ENCODE results near the gene GYS1. TPM values are rescaled to one million over a fixed set of nuclear protein-coding genes. Genes with fewer than 3 reads are reported as not detected.
"Not testable (repeated sequence)": the region's sequence is repeated elsewhere in the genome, so short reads cannot be mapped to it uniquely, and the experiment has no call there.

GYS1 gene
- total RNA-seq, 1 experiment from 2014 or later, result 31.7 TPM

DNA sequence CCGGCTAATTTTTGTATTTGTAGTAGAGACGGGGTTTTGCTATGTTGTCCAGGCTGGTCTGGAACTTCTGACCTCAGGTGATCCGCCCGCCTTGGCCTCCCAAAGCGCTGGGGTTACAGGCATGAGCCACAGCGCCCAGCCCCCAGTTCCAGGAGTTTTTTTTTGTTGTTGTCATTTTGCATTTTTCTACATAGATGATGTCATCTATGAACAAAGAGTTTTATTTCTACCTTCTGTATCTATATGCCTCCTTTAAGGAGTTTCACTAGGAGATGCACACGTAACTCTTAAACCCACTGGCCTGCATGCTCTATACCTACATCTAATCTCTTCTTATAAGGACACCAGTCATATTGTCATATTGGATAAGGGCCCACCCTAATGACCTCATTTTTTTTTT lies 54.9 kb downstream of the GYS1 start:
- no peak for DNase-seq (ENCODE audit: low spot score)

DNA sequence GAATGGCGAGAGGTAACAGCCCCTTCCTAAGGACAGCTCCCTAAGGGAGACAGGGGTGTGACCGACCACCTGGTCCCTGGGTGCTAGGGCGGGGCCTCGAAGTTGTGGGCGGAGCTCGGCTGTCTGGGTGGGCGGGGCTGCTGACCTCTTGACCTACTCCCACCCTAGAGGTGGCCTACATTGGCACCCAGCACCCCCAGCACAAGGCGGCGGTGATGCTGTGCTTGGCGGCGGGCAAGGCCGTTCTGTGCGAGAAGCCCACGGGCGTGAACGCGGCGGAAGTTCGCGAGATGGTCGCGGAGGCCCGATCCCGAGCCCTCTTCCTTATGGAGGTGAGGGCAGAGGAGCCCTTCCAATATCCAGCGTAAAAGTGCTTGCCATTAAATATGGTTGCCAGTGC lies 57.2 kb downstream of the GYS1 start:
- DNase-seq (ENCODE audit: low spot score), result no peak

DNA sequence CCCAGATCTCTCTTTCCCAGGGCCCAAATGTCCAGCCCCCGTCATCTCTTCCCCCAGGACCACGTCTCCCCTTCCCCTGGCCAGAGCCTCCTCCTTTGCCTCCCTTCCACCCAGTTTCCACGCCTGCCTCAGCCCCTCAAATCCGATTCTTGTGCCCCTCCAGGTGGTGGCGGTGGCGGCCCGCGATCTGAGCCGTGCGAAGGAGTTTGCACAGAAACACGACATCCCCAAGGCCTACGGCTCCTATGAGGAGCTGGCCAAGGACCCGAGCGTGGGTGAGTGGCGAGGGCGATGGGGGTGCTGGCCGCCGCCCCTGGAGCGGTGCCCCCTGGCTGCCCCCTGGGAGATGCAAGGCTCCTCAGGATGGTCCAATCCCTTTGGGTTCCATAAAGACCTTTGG lies 58.3 kb downstream of the GYS1 start:
- DNase-seq (ENCODE audit: low spot score), result no peak

DNA sequence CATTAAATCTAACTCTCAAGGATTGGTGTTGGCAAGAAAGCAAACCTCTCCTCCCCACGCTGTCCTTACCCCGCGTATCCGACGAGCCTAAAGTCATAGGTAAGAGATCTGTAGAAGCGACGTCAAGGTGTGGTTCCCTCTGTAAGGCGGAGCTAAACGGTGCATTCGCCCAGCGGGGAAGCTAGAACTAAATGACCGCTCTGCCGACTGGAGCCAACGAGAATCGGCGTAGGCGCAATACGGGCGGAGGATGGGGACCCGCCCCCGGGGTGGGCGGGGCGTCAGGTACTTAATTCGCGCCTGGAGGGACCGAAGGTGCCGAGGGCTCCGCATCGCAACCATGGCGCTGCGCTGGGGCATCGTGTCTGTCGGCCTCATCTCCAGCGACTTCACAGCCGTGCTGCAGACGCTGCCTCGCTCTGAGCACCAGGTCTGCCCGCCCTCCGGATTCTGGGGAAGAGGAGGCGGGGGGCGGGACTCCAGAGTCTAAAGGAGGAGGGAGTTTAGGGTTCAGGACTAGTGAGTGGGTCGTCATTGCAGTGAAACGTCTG lies 59.7 kb downstream of the GYS1 start, which contains the start of gene DHDH:
Gene DHDH (plus strand): TSS at position 318 of the 551 bp plus-strand sequence. CDS start 23 bp downstream, at position 341.
- DNase-seq (ENCODE audit: low spot score), result peak; percentile 62

DNA sequence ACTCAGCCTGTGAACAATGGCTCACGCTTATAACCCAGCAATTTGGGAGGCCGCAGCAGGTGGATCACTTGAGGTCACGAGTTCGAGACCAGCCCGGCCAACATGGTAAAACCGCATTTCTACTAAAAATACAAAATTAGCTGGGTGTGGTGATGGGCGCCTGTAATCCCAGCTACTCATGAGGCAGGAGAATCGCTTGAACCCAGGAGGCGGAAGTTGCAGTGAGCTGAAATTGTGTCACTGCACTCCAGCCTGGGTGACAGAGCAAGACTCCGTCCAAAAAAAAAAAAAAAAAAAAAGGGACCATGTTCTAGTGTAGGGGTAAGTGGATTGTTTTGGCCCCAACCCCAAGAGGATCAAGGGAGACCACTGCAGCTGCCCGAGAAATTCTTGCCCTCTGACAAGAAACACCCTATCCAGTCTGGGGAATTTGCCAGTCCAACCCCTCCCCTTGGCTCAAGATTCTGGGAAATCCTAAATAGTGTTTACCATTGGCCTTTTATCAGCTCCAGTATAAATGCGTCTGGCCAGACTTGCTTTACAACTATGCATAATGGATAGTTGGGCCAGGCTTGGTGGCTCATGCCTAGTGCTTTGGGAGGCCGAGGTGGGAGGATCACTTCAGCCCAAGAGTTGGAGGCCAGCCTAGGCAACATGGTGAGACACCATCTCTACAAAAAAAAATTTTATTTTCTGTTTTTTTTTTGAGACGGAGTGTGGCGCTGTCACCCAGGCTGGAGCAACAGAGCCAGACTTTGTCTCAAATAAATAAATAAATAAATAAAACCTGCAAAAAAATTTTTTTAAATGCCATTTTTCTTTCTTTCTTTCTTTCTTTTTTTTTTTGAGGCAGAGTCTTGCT lies 64.7 kb downstream of the GYS1 start:
- DNase-seq (ENCODE audit: low spot score), result no peak

DNA sequence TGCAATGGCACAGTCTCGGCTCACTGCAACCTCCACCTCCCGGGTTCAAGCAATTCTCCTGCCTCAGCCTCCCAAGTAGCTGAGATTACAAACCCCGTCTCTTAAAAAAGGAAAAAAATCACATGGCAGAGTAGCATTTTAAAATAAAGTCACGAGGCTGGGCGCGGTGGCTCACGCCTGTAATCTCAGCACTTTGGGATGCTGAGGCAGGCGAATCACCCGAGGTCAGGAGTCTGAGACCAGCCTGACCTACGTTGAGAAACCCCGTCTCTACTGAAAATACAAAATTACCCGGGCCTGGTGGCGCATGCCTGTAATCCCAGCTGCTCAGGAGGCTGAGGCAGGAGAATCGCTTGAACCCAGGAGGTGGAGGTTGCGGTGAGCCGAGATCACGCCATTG lies 65.4 kb downstream of the GYS1 start:
- not testable (repeated sequence) for DNase-seq (ENCODE audit: low spot score)

DNA sequence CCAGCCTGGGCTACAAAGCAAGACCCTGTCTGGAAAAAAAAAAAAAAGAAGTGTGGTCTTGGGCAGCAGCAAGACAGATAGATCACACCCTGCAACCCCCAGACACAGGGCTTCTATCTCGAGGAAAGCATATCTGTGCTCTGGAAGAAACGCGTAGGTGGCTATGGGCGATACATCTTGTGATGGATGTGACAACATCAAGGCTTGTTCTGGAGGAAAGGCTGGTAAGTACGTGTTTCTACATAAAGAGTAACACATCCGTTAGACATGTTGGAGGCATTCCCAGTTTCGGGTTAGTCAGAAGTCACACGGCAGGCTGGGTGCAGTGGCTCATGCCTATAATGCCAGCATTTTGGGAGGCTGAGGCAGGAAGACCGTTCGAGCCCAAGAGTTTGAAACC lies 66.2 kb downstream of the GYS1 start:
- peak; percentile 94 for DNase-seq (ENCODE audit: low spot score)

DNA sequence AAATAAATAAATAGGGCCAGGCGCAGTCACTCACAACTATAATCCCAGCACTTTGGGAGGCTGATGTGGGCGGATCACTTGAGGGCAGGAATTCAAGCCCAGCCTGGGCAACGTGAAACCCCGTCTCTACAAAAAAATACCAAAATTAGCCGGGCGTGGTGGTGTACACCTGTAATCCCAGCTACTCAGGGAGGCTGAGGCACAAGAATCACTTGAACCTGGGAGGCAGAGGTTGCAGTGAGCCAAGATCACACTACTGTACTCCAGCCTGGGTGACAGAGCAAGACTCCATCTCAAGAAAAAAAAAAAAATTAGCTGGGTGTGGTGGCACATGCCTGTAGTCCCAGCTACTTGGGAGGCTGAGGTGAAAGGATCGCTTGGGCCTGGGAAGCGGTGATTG lies 67.2 kb downstream of the GYS1 start:
- DNase-seq (ENCODE audit: low spot score), result not testable (repeated sequence)

DNA sequence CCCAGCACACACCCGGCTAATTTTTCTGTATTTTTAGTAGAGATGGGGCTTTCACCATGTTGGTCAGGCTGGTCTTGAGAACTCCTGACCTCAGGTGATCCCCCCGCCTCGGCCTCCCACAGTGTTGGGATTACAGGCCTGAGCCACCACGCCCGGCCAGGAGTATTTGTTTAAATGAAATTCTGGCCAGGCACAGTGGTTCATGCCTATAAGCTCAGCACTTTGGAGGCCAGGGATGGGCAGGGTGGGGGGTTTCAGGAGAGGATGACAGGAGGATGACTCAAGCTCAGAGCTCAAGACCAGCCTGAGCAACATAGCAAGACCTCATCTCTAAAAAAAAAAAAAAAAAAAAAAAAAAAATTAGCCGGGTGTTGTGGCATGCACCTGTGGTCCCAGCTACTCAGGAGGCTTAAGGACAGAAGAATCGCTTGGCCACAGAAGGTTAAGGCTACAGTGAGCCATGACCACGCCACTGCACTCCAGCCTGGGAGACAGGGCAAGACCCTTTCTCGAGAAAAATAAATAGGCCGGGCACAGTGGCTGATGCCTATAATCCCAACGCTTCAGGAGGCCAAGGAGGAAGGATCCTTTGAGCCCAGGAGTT lies 67.8 kb downstream of the GYS1 start:
- DNase-seq (ENCODE audit: low spot score), result peak; percentile 61

DNA sequence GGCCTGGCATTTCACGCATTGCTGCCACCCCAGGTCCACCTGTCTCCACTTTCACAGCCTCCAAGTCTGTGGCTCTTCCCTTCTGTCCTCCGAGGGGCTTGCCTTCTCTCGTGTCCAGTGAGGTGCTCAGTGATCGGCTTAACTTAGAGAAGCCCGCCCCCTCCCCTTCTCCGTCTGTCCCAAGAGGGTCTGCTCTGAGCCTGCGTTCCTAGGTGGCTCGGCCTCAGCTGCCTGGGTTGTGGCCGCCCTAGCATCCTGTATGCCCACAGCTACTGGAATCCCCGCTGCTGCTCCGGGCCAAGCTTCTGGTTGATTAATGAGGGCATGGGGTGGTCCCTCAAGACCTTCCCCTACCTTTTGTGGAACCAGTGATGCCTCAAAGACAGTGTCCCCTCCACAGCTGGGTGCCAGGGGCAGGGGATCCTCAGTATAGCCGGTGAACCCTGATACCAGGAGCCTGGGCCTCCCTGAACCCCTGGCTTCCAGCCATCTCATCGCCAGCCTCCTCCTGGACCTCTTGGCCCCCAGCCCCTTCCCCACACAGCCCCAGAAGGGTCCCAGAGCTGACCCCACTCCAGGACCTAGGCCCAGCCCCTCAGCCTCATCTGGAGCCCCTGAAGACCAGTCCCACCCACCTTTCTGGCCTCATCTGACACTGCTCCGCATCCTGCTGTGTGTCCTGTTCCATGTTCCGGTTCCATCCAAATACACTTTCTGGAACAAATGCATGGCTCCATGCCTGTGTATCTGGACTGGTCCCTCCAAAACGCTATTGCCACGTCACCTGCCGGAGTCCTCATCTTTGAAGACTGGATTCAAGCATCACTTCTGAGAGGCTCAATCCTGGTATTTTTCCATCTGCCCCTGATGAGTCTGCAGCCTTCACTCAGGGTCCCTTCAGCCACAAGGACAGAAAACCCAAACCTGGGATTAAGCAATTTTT lies 70.3 kb downstream of the GYS1 start:
- DNase-seq (ENCODE audit: low spot score), result no peak

DNA sequence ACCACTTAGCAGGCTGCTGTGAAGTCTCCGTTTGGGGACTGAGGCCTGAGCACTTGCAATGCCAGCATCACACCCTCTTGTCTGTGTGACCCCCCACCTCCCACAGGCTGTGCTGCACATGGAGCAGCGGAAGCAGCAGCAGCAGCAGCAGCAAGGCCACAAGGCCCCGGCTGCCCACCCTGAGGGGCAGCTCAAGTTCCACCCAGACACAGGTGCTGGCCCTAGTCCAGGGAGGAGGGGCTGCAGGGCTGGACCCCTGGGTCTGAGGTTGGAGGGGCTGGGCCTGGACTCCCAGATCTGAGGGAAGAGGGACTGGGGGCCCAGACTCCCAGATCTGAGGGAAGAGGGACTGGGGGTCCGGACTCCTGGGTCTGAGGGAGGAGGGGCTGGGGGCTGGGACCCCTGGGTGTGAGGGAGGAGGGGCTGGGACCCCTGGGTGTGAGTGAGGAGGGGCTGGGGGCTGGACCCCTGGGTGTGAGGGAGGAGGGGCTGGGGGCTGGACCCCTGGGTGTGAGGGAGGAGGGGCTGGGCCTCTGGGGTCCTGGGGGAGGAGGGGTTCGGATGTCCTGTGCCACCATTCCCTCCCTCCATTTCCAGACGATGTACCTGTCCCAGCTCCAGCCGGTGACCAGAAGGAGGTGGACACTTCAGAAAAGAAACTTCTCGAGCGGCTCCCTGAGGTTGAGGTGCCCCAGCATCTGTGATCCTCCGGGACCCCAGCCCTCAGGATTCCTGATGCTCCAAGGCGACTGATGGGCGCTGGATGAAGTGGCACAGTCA lies 71.2 kb downstream of the GYS1 start:
- DNase-seq (ENCODE audit: low spot score), result no peak

DNA sequence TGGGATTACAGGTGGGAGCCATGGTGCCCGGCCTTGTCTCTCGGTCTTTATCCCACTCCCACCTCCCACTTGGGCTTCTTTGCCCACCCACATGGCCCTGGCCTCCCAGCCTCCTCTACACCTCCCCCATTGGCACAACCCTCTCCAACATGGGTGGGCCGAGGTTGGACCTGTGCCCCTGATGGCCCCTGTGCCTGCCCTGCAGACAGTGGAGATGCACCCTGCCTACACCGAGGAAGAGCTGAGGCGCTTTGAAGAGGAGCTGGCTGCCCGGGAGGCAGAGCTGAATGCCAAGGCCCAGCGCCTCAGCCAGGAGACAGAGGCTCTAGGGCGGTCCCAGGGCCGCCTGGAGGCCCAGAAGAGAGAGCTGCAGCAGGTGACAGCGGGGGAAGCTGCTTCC lies 72.2 kb downstream of the GYS1 start:
- no peak for DNase-seq (ENCODE audit: low spot score)

DNA sequence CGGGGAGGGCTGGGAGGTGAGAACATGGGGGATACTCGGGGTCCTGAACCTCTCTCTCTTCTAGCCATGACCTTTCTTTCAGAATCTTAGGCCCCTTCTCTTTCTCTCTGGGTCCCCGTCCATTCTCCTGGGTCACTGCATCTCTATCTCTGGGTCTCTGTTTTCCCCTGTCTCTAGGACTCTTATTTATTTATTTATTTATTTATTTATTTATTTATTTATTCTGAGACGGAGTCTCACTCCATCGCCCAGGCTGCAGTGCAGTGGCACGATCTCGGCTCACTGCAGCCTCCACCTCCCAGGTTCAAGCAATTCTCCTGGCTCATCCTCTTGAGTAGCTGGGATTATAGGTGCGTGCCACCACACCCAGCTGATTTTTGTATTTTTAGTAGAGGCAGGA lies 73.8 kb downstream of the GYS1 start:
- not testable (repeated sequence) for DNase-seq (ENCODE audit: low spot score)

DNA sequence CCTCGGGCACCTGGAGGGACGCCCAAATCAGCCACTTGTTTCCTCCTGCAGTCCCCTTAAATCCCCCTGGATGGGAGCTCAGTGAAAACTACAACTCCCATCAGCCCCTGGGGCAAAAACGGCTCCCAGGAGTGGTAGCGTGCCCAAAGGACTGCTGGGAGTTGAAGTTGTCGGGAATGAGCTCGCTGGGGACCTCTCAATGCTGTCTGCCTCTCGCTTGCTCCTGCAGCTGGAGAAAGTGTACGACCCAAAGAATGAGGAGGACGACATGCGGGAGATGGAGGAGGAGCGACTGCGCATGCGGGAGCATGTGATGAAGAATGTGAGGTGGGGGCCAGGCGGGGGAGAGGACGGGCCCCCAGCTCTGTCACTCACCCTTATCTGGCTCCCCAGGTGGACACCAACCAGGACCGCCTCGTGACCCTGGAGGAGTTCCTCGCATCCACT lies 74.3 kb downstream of the GYS1 start:
- no peak for DNase-seq (ENCODE audit: low spot score)

Other genes starting within 250 kb of the GYS1 start
- gene IZUMO1, start 246.4 kb downstream of the GYS1 start, total RNA-seq (2014; rRNA removed; shearing (Covaris generic)), result not detected in 2 replicates
- 0.25 TPM in 1 of 2 replicates, not detected in the other for gene FUT1, start 240.7 kb downstream of the GYS1 start, total RNA-seq (2014; rRNA removed; shearing (Covaris generic))
- gene FGF21, start 237.8 kb downstream of the GYS1 start, total RNA-seq (2014; rRNA removed; shearing (Covaris generic)), result not detected in 2 replicates
- gene BCAT2, start 182.3 kb downstream of the GYS1 start, total RNA-seq (2014; rRNA removed; shearing (Covaris generic)), result 45.4 and 47.3 TPM in 2 replicates
- gene HSD17B14, start 156.8 kb downstream of the GYS1 start, total RNA-seq (2014; rRNA removed; shearing (Covaris generic)), result not detected in 2 replicates
- 2.9 and 5.4 TPM in 2 replicates for gene PLEKHA4, start 124.7 kb downstream of the GYS1 start, total RNA-seq (2014; rRNA removed; shearing (Covaris generic))
- gene PPP1R15A, start 120.9 kb downstream of the GYS1 start, total RNA-seq (2014; rRNA removed; shearing (Covaris generic)), result 15.8 and 16.1 TPM in 2 replicates
- gene TULP2, start 94.6 kb downstream of the GYS1 start, total RNA-seq (2014; rRNA removed; shearing (Covaris generic)), result not detected in 2 replicates
- gene NUCB1, start 93.0 kb downstream of the GYS1 start, total RNA-seq (2014; rRNA removed; shearing (Covaris generic)), result 199 and 224 TPM in 2 replicates
- 0.27 TPM in 1 of 2 replicates, not detected in the other for gene DHDH, start 59.6 kb downstream of the GYS1 start, total RNA-seq (2014; rRNA removed; shearing (Covaris generic))
- 132 and 135 TPM in 2 replicates for gene BAX, start 38.4 kb downstream of the GYS1 start, total RNA-seq (2014; rRNA removed; shearing (Covaris generic))
- 22,782 and 25,960 TPM in 2 replicates for gene FTL, start 28.0 kb downstream of the GYS1 start, total RNA-seq (2014; rRNA removed; shearing (Covaris generic))
- 353 and 374 TPM in 2 replicates for gene RUVBL2, start 578 bp upstream of the GYS1 start, total RNA-seq (2014; rRNA removed; shearing (Covaris generic))
- not detected in 2 replicates for gene LHB, start 23.8 kb upstream of the GYS1 start, total RNA-seq (2014; rRNA removed; shearing (Covaris generic))
- not detected in 2 replicates for gene CGB3, start 31.0 kb upstream of the GYS1 start, total RNA-seq (2014; rRNA removed; shearing (Covaris generic))
- not detected in 2 replicates for gene CGB2, start 38.6 kb upstream of the GYS1 start, total RNA-seq (2014; rRNA removed; shearing (Covaris generic))
- 0.77 and 11.4 TPM in 2 replicates for gene CGB1, start 43.6 kb upstream of the GYS1 start, total RNA-seq (2014; rRNA removed; shearing (Covaris generic))
- 0.33 and 3.3 TPM in 2 replicates for gene CGB5, start 50.5 kb upstream of the GYS1 start, total RNA-seq (2014; rRNA removed; shearing (Covaris generic))
- gene CGB8, start 55.8 kb upstream of the GYS1 start, total RNA-seq (2014; rRNA removed; shearing (Covaris generic)), result 1.5 TPM in 1 of 2 replicates, not detected in the other
- not detected in 2 replicates for gene CGB7, start 64.4 kb upstream of the GYS1 start, total RNA-seq (2014; rRNA removed; shearing (Covaris generic))
- gene NTF4, start 71.5 kb upstream of the GYS1 start, total RNA-seq (2014; rRNA removed; shearing (Covaris generic)), result not detected in 2 replicates
- not detected in 2 replicates for gene KCNA7, start 79.4 kb upstream of the GYS1 start, total RNA-seq (2014; rRNA removed; shearing (Covaris generic))
- 138 and 189 TPM in 2 replicates for gene SNRNP70, start 92.1 kb upstream of the GYS1 start, total RNA-seq (2014; rRNA removed; shearing (Covaris generic))
- gene LIN7B, start 121.1 kb upstream of the GYS1 start, total RNA-seq (2014; rRNA removed; shearing (Covaris generic)), result 4.1 and 15.2 TPM in 2 replicates
- gene C19orf73, start 125.8 kb upstream of the GYS1 start, total RNA-seq (2014; rRNA removed; shearing (Covaris generic)), result 0.80 and 7.3 TPM in 2 replicates
- 5.4 and 6.9 TPM in 2 replicates for gene PPFIA3, start 126.2 kb upstream of the GYS1 start, total RNA-seq (2014; rRNA removed; shearing (Covaris generic))
- 0.06 TPM in 1 of 2 replicates, not detected in the other for gene HRC, start 162.1 kb upstream of the GYS1 start, total RNA-seq (2014; rRNA removed; shearing (Covaris generic))
- 3.9 and 5.0 TPM in 2 replicates for gene TRPM4, start 164.5 kb upstream of the GYS1 start, total RNA-seq (2014; rRNA removed; shearing (Covaris generic))

All from H4 (cell line).